H9 (cell line): ENCODE data around the gene S100A6. TPM values are rescaled to one million over a fixed set of nuclear protein-coding genes. Genes with fewer than 3 reads are reported as not detected.

Experiments used
- DNase-seq: peaks from one replicate; pipeline ENCODE4 v3.0.0-alpha.2; 2017
- H2AFZ ChIP-seq: one replicate; pipeline ENCODE4 v1.6.1; 2013; ENCODE audit warnings: mild to moderate bottlenecking, low read length, control low read depth, moderate library complexity
- H2AK5ac ChIP-seq: 2 replicates; pipeline ENCODE4 v1.6.1; 2013; ENCODE audit warnings: low read length, control low read depth, mixed read lengths; ENCODE audit not compliant: insufficient read length
- H2BK120ac ChIP-seq: one replicate; pipeline ENCODE4 v1.6.1; 2013; ENCODE audit warnings: low read depth, mild to moderate bottlenecking, low read length, control low read depth, inconsistent platforms; ENCODE audit not compliant: poor library complexity, severe bottlenecking
- H2BK12ac ChIP-seq: 2 replicates; pipeline ENCODE4 v1.6.1; 2013; ENCODE audit warnings: low read length, control low read depth, mixed read lengths, low read depth; ENCODE audit not compliant: insufficient read length
- H2BK15ac ChIP-seq: 2 replicates; pipeline ENCODE4 v1.6.1; 2013; ENCODE audit warnings: low read depth, low read length, control low read depth
- H2BK20ac ChIP-seq: one replicate; pipeline ENCODE4 v1.6.1; 2013; ENCODE audit warnings: low read depth, mild to moderate bottlenecking, low read length, control low read depth, inconsistent platforms; ENCODE audit not compliant: poor library complexity, severe bottlenecking
- H2BK5ac ChIP-seq: 2 replicates; pipeline ENCODE4 v1.6.1; 2013; ENCODE audit warnings: low read length, control low read depth, mixed read lengths; ENCODE audit not compliant: insufficient read length
- H3K14ac ChIP-seq: 2 replicates; pipeline ENCODE4 v1.6.1; 2013; ENCODE audit warnings: low read length, control low read depth; ENCODE audit not compliant: insufficient read depth
- H3K18ac ChIP-seq: 2 replicates; pipeline ENCODE4 v1.6.1; 2013; ENCODE audit warnings: low read depth, mild to moderate bottlenecking, mixed read lengths, low read length, control low read depth; ENCODE audit not compliant: insufficient read length
- H3K23ac ChIP-seq: 2 replicates; pipeline ENCODE4 v1.6.1; 2013; ENCODE audit warnings: low read length, control low read depth, mixed read lengths, low read depth; ENCODE audit not compliant: insufficient read length
- H3K23me2 ChIP-seq: 2 replicates; pipeline ENCODE4 v1.6.1; 2013; ENCODE audit warnings: low read depth, mild to moderate bottlenecking, mixed read lengths, low read length, control low read depth; ENCODE audit not compliant: insufficient read length, poor library complexity, severe bottlenecking
- H3K27ac ChIP-seq: 2 replicates; pipeline ENCODE4 v1.5.1; 2013; ENCODE audit warnings: low read length, control low read depth, mixed read lengths, low read depth; ENCODE audit not compliant: insufficient read length
- H3K27me3 ChIP-seq: 2 replicates; pipeline ENCODE4 v1.6.1; 2013; ENCODE audit warnings: low read length, control low read depth, inconsistent platforms; ENCODE audit not compliant: insufficient read depth
- H3K4ac ChIP-seq: 2 replicates; pipeline ENCODE4 v1.6.1; 2013; ENCODE audit warnings: low read depth, mild to moderate bottlenecking, control low read depth, inconsistent platforms, low read length, moderate library complexity
- H3K4me1 ChIP-seq: 2 replicates; pipeline ENCODE4 v1.6.1; 2013; ENCODE audit warnings: low read length, control low read depth, inconsistent platforms; ENCODE audit not compliant: insufficient read depth
- H3K4me2 ChIP-seq: 2 replicates; pipeline ENCODE4 v1.6.1; 2013; ENCODE audit warnings: low read length, control low read depth, mixed read lengths; ENCODE audit not compliant: insufficient read length, insufficient read depth
- H3K56ac ChIP-seq: 2 replicates; pipeline ENCODE4 v1.6.1; 2013; ENCODE audit warnings: low read depth, mild to moderate bottlenecking, mixed read lengths, low read length, control low read depth; ENCODE audit not compliant: insufficient read length
- H3K79me1 ChIP-seq: 2 replicates; pipeline ENCODE4 v1.6.1; 2013; ENCODE audit warnings: low read depth, mild to moderate bottlenecking, moderate library complexity, low read length, control low read depth, inconsistent platforms; ENCODE audit not compliant: insufficient read depth, poor library complexity, severe bottlenecking
- H3K79me2 ChIP-seq: 2 replicates; pipeline ENCODE4 v1.6.1; 2013; ENCODE audit warnings: low read length, control low read depth, inconsistent platforms; ENCODE audit not compliant: insufficient read depth
- H3K9ac ChIP-seq: 2 replicates; pipeline ENCODE4 v1.6.1; 2013; ENCODE audit warnings: low read length, control low read depth, mixed read lengths; ENCODE audit not compliant: insufficient read length; ENCODE audit errors: extremely low read depth
- H3K9me3 ChIP-seq: one replicate; pipeline ENCODE4 v1.6.1; 2013; ENCODE audit warnings: low read depth, low read length, inconsistent platforms; ENCODE audit not compliant: control insufficient read depth
- H3T11ph ChIP-seq: one replicate; pipeline ENCODE4 v1.6.1; 2013; ENCODE audit warnings: mild to moderate bottlenecking, low read length, control low read depth, inconsistent platforms
- H4K20me1 ChIP-seq: one replicate; pipeline ENCODE4 v1.6.1; 2013; ENCODE audit not compliant: control insufficient read depth, insufficient read length, insufficient read depth
- H4K5ac ChIP-seq: 2 replicates; pipeline ENCODE4 v1.6.1; 2013; ENCODE audit warnings: low read depth, mild to moderate bottlenecking, mixed read lengths, low read length, control low read depth; ENCODE audit not compliant: insufficient read length
- H4K8ac ChIP-seq: replicated peaks from 2 replicates; pipeline ENCODE4 v1.6.1; 2013; ENCODE audit warnings: low read length, control low read depth, mixed read lengths, low read depth; ENCODE audit not compliant: insufficient read length
- H4K91ac ChIP-seq: 2 replicates; pipeline ENCODE4 v1.6.1; 2013; ENCODE audit warnings: low read depth, mild to moderate bottlenecking, moderate library complexity, mixed read lengths, low read length, control low read depth; ENCODE audit not compliant: insufficient read length
- H3K27ac Mint-ChIP-seq, 3 experiments: 2 replicates in 2 of 3; 3 replicates in 1 of 3; pipeline ENCODE4 v1.8.0; 2020 to 2021; ENCODE audit warnings: mixed read lengths in 3 of 3, mild to moderate bottlenecking in 1 of 3, moderate library complexity in 1 of 3
- H3K27me3 Mint-ChIP-seq: 2 replicates; pipeline ENCODE4 v1.8.0; 2021; ENCODE audit warnings: low read depth, mild to moderate bottlenecking, moderate library complexity, mixed read lengths
- H3K36me3 Mint-ChIP-seq, 3 experiments: 2 replicates in 2 of 3; 3 replicates in 1 of 3; pipeline ENCODE4 v1.8.0; 2020 to 2021; ENCODE audit warnings: low read depth in 3 of 3, mixed read lengths in 3 of 3; ENCODE audit not compliant: insufficient read depth in 1 of 3
- H3K4me1 Mint-ChIP-seq, 2 experiments: 2 replicates each; pipeline ENCODE4 v1.8.0; 2020; ENCODE audit warnings: mixed read lengths in 2 of 2
- H3K4me3 Mint-ChIP-seq, 2 experiments: 2 replicates in 1 of 2; 3 replicates in 1 of 2; pipeline ENCODE4 v1.8.0; 2020 to 2021; ENCODE audit warnings: mild to moderate bottlenecking in 2 of 2, mixed read lengths in 2 of 2, moderate library complexity in 1 of 2
- H3K9me3 Mint-ChIP-seq, 2 experiments: 2 replicates in 1 of 2; 3 replicates in 1 of 2; pipeline ENCODE4 v1.8.0; 2020; ENCODE audit warnings: mild to moderate bottlenecking in 2 of 2, mixed read lengths in 2 of 2, moderate library complexity in 1 of 2
- WGBS: extraction: QIAGEN DNeasy Blood & Tissue Kit; methylation state at CpG from one replicate; pipeline ENCODE4 v1.1.7; 2013; ENCODE audit warnings: missing lambda C conversion rate, low lambda C conversion rate, mixed read lengths; ENCODE audit not compliant: insufficient read length; ENCODE audit errors: extremely low coverage; 5-methylcytosine and 5-hydroxymethylcytosine counted together
- total RNA-seq: library from RNA; stranded (reverse); gene quantifications from 2 replicates; pipeline ENCODE4 v1.2.1, GENCODE V29; 2021
- TF ChIP-seq, protein P1 (sequence below): fragments of 200-600 bp; sonication (generic); conservative IDR thresholded peaks from 3 replicates; pipeline ENCODE4 v1.8.0; 2021; ENCODE audit warnings: antibody characterized with exemption, mild to moderate bottlenecking

The S100A6 gene
- total RNA-seq, 1 experiment from 2014 or later, result not detected

DNA sequence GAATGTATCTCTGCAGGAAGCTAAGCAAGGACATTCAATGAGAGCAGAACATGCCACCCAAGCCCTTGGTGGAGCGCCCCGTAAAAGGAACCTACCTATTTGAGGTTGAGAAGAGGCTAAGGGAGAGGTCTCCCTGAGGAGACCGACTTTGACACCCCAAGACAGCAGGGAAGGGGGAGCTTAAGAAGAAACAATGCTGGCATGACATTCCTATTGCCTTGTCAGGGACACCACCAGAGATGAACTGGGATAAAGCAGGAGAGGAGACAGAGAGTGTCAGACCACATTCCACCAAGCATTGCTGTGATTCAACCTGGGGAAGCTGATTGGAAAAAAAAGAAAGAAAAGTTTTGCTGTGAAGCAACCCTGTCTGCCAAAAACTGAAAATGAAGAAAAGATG, 43.1 kb upstream of the S100A6 start:
- Histone ChIP-seq H2BK12ac (no peak overlapping the region), H3K23me2 (no peaks in the 10 kb centered on the region), H3K79me2 (no peaks in the 10 kb centered on the region), H4K8ac (no peak overlapping the region), H3K14ac (no peak overlapping the region), H3K9ac (no peak overlapping the region), H3K27ac (no peak overlapping the region), H3K23ac (no peak overlapping the region), H3K18ac (no peak overlapping the region), H2BK20ac (no peak overlapping the region), H3K4ac (no peak overlapping the region), H3K4me2 (no peak overlapping the region), H3T11ph (no peak overlapping the region), H4K20me1 (no peaks in the 10 kb centered on the region), H2BK15ac (no peak overlapping the region), H2AK5ac (no peak overlapping the region), H2AFZ (no peak overlapping the region), H3K9me3 (no peaks in the 10 kb centered on the region), H3K56ac (no peak overlapping the region), H4K91ac (no peak overlapping the region), H3K27me3 (no peaks in the 10 kb centered on the region), H3K79me1 (no peaks in the 10 kb centered on the region), H2BK120ac (no peak overlapping the region), H2BK5ac (no peak overlapping the region), H4K5ac (no peak overlapping the region), H3K4me1 (no peaks in the 10 kb centered on the region)
- WGBS, result no CpG with 5 or more reads among the region's 3 CpGs
- peaks cover 0 to 6% (median 0%) of the 10 kb centered on the region in 3 experiments; a peak in 2 of 7 replicates for H3K36me3 Mint-ChIP-seq
- DNase-seq, result no peak
- peaks cover 10 to 11% of the 10 kb centered on the region in 2 experiments; a peak in 4 of 5 replicates for H3K9me3 Mint-ChIP-seq
- no peak overlapping the region for H3K4me3 Mint-ChIP-seq
- H3K27me3 Mint-ChIP-seq, result no peaks in the 10 kb centered on the region
- TF ChIP-seq, protein P1, sequence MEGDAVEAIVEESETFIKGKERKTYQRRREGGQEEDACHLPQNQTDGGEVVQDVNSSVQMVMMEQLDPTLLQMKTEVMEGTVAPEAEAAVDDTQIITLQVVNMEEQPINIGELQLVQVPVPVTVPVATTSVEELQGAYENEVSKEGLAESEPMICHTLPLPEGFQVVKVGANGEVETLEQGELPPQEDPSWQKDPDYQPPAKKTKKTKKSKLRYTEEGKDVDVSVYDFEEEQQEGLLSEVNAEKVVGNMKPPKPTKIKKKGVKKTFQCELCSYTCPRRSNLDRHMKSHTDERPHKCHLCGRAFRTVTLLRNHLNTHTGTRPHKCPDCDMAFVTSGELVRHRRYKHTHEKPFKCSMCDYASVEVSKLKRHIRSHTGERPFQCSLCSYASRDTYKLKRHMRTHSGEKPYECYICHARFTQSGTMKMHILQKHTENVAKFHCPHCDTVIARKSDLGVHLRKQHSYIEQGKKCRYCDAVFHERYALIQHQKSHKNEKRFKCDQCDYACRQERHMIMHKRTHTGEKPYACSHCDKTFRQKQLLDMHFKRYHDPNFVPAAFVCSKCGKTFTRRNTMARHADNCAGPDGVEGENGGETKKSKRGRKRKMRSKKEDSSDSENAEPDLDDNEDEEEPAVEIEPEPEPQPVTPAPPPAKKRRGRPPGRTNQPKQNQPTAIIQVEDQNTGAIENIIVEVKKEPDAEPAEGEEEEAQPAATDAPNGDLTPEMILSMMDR, result no peak
- peaks cover 18 to 25% of the 10 kb centered on the region in 2 experiments for H3K4me1 Mint-ChIP-seq
- no peak overlapping the region for H3K27ac Mint-ChIP-seq
